Measurements from ENCODE around the gene ZNF467. TPM values are rescaled to one million over a fixed set of nuclear protein-coding genes. Genes with fewer than 3 reads are reported as not detected.

The ZNF467 gene
- total RNA-seq, 4 donors from 2014 or later = 6.2 to 12.1 (median 9.8) TPM

GRCh38 chr7:149780056-149780455 is 6.7 kb upstream of the ZNF467 start:
- no peak for DNase-seq (ENCODE audit: low spot score in 2 of 2)
- no peak for TF ChIP-seq POLR2A (IDR thresholded peaks at IDR 0.05)
- TF ChIP-seq CTCF (IDR thresholded peaks at IDR 0.05) = no peak
- whole genome bisulfite sequencing, 2 donors = 92% methylated on average over 12 to 17 of the region's 17 CpGs
- H3K4me3 ChIP-seq (ENCODE audit: low read depth, poor library complexity, severe bottlenecking) = no peak overlapping the region
- intact Hi-C loops (cut with DNase I; ENCODE audit: low total_unique reads) = no loop called here

- no peak overlapping the region for H3K4me3 ChIP-seq (ENCODE audit: low read depth, poor library complexity, severe bottlenecking)
- intact Hi-C loops (cut with DNase I; ENCODE audit: low total_unique reads) = no loop called here
- DNase-seq (ENCODE audit: low spot score in 2 of 2) = no peak
- TF ChIP-seq CTCF (IDR thresholded peaks at IDR 0.05) (no peak), POLR2A (IDR thresholded peaks at IDR 0.05) (no peak)
- WGBS, 2 donors = 53 to 60% methylated on average over 1 to 4 of the region's 4 CpGs
Measured at GRCh38 chr7:149779502-149779805, 6.1 kb upstream of the ZNF467 start.

- intact Hi-C loops (cut with DNase I; ENCODE audit: low total_unique reads) = no loop called here
- 76 to 83% methylated on average over 8 to 9 of the region's 11 CpGs for WGBS, 2 donors
- no peak for TF ChIP-seq CTCF (IDR thresholded peaks at IDR 0.05)
- TF ChIP-seq POLR2A (IDR thresholded peaks at IDR 0.05) = no peak
- no peak for DNase-seq (ENCODE audit: low spot score in 2 of 2)
- no peak overlapping the region for H3K4me3 ChIP-seq (ENCODE audit: low read depth, poor library complexity, severe bottlenecking)
Measured at GRCh38 chr7:149778696-149779501, 5.5 kb upstream of the ZNF467 start.

- intact Hi-C loops (cut with DNase I; ENCODE audit: low total_unique reads) = no loop called here
- DNase-seq (ENCODE audit: low spot score in 2 of 2) = no peak
- no peak for TF ChIP-seq POLR2A (IDR thresholded peaks at IDR 0.05)
- no peak for TF ChIP-seq CTCF (IDR thresholded peaks at IDR 0.05)
- WGBS, 2 donors = 61 to 64% methylated on average over 5 of the region's 5 CpGs
- no peak overlapping the region for H3K4me3 ChIP-seq (ENCODE audit: low read depth, poor library complexity, severe bottlenecking)
Measured at GRCh38 chr7:149778327-149778637, 4.9 kb upstream of the ZNF467 start.

GRCh38 chr7:149777551-149778326 is 4.4 kb upstream of the ZNF467 start:
- TF ChIP-seq CTCF (IDR thresholded peaks at IDR 0.05) = no peak
- no peak for TF ChIP-seq POLR2A (IDR thresholded peaks at IDR 0.05)
- no peak overlapping the region for H3K4me3 ChIP-seq (ENCODE audit: low read depth, poor library complexity, severe bottlenecking)
- intact Hi-C loops (cut with DNase I; ENCODE audit: low total_unique reads) = no loop called here
- 72 to 84% methylated on average over 17 to 19 of the region's 19 CpGs for WGBS, 2 donors
- no peak for DNase-seq (ENCODE audit: low spot score in 2 of 2)
